ENCODE measurements around the gene ADARB2.

- no peak for TF ChIP-seq CTCF (IDR thresholded peaks at IDR 0.05)
- TF ChIP-seq ZFX (IDR thresholded peaks at IDR 0.05; ENCODE audit: borderline replicate concordance), result no peak
Observed at GRCh38 chr10:1488970-1489548, 248.3 kb downstream of the ADARB2 start.
